Tibial nerve (tissue), 4 donors: Measurements from ENCODE around the gene FAT1. TPM values are rescaled to one million over a fixed set of nuclear protein-coding genes. Genes with fewer than 3 reads are reported as not detected.

Experiments used
- DNase-seq, 2 donors: peaks; one replicate each; pipeline ENCODE4 v3.0.0-alpha.2; 2019; ENCODE audit warnings: low spot score in 2 of 2
- H3K27ac ChIP-seq, 4 donors: fragments of 200-600 bp; sonication (generic) in 3 of 4; one replicate each; pipeline ENCODE4 v1.5.1; 2017 to 2019; ENCODE audit warnings: mild to moderate bottlenecking in 1 of 4
- H3K27me3 ChIP-seq, 2 donors: fragments of 200-600 bp; sonication (generic) in 1 of 2; one replicate each; pipeline versions ENCODE4 v1.5.1 to v1.6.0; 2017 to 2019
- H3K36me3 ChIP-seq, 3 donors: fragments of 200-600 bp; sonication (generic); one replicate each; pipeline ENCODE4 v1.5.1; 2018 to 2019
- H3K4me1 ChIP-seq, 4 donors: fragments of 200-600 bp; sonication (generic) in 3 of 4; one replicate each; pipeline ENCODE4 v1.5.1; 2017 to 2019
- H3K4me3 ChIP-seq, 4 donors: fragments of 200-600 bp; sonication (generic) in 3 of 4; one replicate each; pipeline ENCODE4 v1.5.1; 2017 to 2019; ENCODE audit warnings: mild to moderate bottlenecking in 1 of 4, moderate library complexity in 1 of 4
- H3K9me3 ChIP-seq, 4 donors: fragments of 200-600 bp; sonication (generic) in 3 of 4; one replicate each; pipeline ENCODE4 v1.5.1; 2017 to 2019
- EP300 ChIP-seq, 2 donors: sonication (generic); formaldehyde crosslinking; IDR thresholded peaks; one replicate each; pipeline ENCODE4 v1.6.1; 2017; ENCODE audit warnings: antibody characterized with exemption in 2 of 2, mild to moderate bottlenecking in 1 of 2
- POLR2A ChIP-seq, 2 donors: fragments of 450-650 bp; IDR thresholded peaks; one replicate each; pipeline ENCODE4 v1.6.1; 2017; ENCODE audit warnings: antibody characterized with exemption in 2 of 2, mild to moderate bottlenecking in 2 of 2, moderate library complexity in 2 of 2
- WGBS, 2 donors: methylation state at CpG; one replicate each; pipeline ENCODE4 v1.1.5; 2018; 5-methylcytosine and 5-hydroxymethylcytosine counted together
- total RNA-seq, 4 donors: library from RNA; depleted of rRNA; stranded (reverse); fragments of >200 nt; gene quantifications; one replicate each; pipeline ENCODE4 v1.1.0, GENCODE V29; 2016
- TF ChIP-seq, protein P1 (sequence below), 5 experiments: fragments of 200-600 bp in 3 of 5; fragments of 450-650 bp in 2 of 5; sonication (generic) in 3 of 5; IDR thresholded peaks; one replicate each; pipeline ENCODE4 v1.5.1; 2016 to 2019; ENCODE audit warnings: antibody characterized with exemption in 5 of 5, mild to moderate bottlenecking in 3 of 5, moderate library complexity in 2 of 5

Gene FAT1
- total RNA-seq, 4 donors from 2014 or later: 85.2 to 119 (median 91.6) TPM

DNA sequence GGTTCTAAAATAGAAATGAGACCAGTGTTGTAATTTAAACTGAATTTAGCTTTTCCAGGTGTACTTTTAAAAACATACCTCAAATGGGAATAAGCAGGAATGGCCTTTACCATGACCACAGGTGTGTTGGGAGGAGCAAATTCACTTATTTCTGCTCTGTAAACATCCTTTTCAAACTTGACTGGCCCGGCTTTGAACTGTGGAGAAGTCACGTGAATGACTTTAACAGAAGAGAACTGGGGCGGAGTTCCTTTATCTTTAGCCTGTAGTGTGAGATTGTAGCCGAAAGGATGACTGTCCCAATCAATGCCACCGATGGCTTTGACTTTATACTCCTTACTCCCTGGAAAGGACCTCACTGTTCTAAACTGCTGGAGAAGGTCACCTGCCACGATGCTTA is 15.1 kb downstream of the FAT1 start:
- 85 to 93% methylated on average over 6 of the region's 6 CpGs for WGBS, 2 donors
- Histone ChIP-seq H3K36me3 (peaks cover 0 to 32% (median 0%) of the 10 kb centered on the region in 3 donors), H3K9me3 (no peaks in the 10 kb centered on the region), H3K27ac (no peak overlapping the region), H3K4me1 (peaks cover 0 to 39% (median 2%) of the 10 kb centered on the region in 4 donors), H3K4me3 (no peak overlapping the region), H3K27me3 (no peaks in the 10 kb centered on the region)
- DNase-seq: no peak
- TF ChIP-seq EP300 (IDR thresholded peaks at IDR 0.05) (no peak), POLR2A (IDR thresholded peaks at IDR 0.05) (no peak)
- TF ChIP-seq, protein P1, sequence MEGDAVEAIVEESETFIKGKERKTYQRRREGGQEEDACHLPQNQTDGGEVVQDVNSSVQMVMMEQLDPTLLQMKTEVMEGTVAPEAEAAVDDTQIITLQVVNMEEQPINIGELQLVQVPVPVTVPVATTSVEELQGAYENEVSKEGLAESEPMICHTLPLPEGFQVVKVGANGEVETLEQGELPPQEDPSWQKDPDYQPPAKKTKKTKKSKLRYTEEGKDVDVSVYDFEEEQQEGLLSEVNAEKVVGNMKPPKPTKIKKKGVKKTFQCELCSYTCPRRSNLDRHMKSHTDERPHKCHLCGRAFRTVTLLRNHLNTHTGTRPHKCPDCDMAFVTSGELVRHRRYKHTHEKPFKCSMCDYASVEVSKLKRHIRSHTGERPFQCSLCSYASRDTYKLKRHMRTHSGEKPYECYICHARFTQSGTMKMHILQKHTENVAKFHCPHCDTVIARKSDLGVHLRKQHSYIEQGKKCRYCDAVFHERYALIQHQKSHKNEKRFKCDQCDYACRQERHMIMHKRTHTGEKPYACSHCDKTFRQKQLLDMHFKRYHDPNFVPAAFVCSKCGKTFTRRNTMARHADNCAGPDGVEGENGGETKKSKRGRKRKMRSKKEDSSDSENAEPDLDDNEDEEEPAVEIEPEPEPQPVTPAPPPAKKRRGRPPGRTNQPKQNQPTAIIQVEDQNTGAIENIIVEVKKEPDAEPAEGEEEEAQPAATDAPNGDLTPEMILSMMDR (IDR thresholded peaks at IDR 0.05): no peak

DNA sequence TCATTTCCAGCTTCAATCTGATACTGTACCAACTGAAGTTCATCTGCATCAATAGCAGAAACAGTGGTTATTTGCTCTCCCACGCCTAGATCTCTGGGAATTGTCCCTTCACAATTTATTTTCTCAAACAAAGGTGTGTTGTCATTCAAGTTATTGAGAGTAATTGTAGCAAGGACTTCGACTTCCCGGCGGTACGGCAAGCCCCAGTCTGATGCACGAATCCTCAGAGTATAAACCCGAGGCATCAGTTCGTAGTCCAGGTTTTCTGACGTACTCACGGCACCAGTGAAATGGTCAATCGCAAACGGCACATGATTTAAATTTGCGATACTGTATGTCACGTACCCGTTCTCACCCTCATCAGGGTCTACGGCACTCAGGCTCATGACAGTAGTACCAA is 15.7 kb downstream of the FAT1 start:
- DNase-seq: no peak
- Histone ChIP-seq H3K27ac (no peak overlapping the region), H3K36me3 (peaks cover 0 to 32% (median 0%) of the 10 kb centered on the region in 3 donors), H3K27me3 (no peaks in the 10 kb centered on the region), H3K9me3 (no peaks in the 10 kb centered on the region), H3K4me3 (no peak overlapping the region), H3K4me1 (peaks cover 0 to 45% (median 3%) of the 10 kb centered on the region in 4 donors)
- 90 to 91% methylated on average over 16 of the region's 16 CpGs for WGBS, 2 donors
- TF ChIP-seq POLR2A (IDR thresholded peaks at IDR 0.05) (no peak), EP300 (IDR thresholded peaks at IDR 0.05) (no peak)
- TF ChIP-seq, protein P1 (IDR thresholded peaks at IDR 0.05): no peak

DNA sequence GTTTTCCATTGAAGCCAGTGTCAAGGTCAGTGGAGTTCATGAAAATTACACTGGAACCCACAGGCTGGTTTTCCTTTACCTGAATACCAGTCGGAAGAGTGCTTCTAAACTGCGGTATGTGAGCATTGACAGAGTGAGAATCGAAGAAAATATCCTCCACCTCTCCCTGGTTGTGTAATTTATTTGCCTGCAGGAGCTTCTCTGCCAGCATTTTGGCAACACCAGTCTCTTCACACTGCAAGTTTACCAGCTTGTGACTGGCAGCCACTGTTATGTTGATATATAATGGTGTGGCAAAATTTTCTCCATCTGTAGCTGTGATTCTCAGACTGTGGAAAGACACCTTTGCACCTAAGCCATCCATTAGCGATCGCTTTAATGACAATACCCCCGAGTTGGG is 16.1 kb downstream of the FAT1 start:
- TF ChIP-seq, protein P1 (IDR thresholded peaks at IDR 0.05): no peak
- no peak for TF ChIP-seq POLR2A (IDR thresholded peaks at IDR 0.05)
- TF ChIP-seq EP300 (IDR thresholded peaks at IDR 0.05): no peak
- 96 to 97% methylated on average over 6 of the region's 6 CpGs for WGBS, 2 donors

DNA sequence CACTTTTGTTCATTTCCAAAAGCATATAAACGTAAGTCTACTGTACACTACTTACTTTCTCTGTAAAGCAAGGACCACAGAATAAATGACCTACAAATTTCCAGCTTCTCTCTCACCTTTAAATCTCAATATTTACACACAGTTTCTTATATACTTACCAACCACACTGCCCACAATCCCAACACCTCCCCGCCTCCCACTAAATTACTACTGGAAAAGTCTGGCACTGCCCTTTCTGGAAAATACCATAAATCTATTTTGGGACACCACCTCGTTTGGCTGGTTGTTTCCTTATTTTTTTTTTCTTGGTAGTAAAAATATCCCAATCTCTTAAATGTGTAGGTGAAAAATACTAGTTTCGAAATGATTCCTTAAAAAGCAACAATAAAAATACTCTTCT is 19.6 kb downstream of the FAT1 start:
- Histone ChIP-seq H3K4me3 (no peak overlapping the region), H3K27ac (peak overlapping the region in 2 of 4 donors; percentile 94), H3K36me3 (peaks cover 0 to 29% (median 0%) of the 10 kb centered on the region in 3 donors), H3K4me1 (peaks cover 0 to 62% (median 19%) of the 10 kb centered on the region in 4 donors), H3K27me3 (no peaks in the 10 kb centered on the region), H3K9me3 (no peaks in the 10 kb centered on the region)
- TF ChIP-seq EP300 (IDR thresholded peaks at IDR 0.05): no peak
- no peak for TF ChIP-seq POLR2A (IDR thresholded peaks at IDR 0.05)
- TF ChIP-seq, protein P1 (IDR thresholded peaks at IDR 0.05): no peak
- 42 to 44% methylated on average over 4 of the region's 4 CpGs for WGBS, 2 donors
- DNase-seq: no peak

More for the DNA sequence above, 16.1 kb downstream of the FAT1 start:
- DNase-seq: no peak
- H3K4me1 ChIP-seq: peaks cover 0 to 49% (median 5%) of the 10 kb centered on the region in 4 donors
- H3K36me3 ChIP-seq: peaks cover 0 to 32% (median 0%) of the 10 kb centered on the region in 3 donors
- H3K27me3 ChIP-seq: no peaks in the 10 kb centered on the region
- no peaks in the 10 kb centered on the region for H3K9me3 ChIP-seq
- no peak overlapping the region for H3K4me3 ChIP-seq
- no peak overlapping the region for H3K27ac ChIP-seq

DNA sequence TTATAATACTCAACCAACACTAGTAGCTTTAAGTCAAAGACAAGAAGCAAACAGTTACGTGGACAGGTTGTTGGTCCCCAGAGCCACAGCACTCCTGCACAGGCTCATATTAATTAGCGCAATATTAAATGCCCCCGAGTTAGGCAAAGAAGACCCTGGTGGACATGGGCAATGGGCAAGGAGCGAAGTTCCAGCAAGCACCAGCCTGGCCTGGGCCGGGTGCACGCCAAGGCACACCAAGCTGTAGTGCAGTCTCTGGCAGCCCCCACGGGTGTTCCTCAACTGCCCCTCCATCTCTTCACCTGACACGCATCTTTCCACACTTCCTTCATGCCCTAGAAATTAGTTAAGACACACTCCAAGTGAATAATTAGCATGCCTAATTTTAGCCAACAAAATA is 20.1 kb downstream of the FAT1 start:
- no peak for TF ChIP-seq EP300 (IDR thresholded peaks at IDR 0.05)
- TF ChIP-seq POLR2A (IDR thresholded peaks at IDR 0.05): no peak
- TF ChIP-seq, protein P1 (IDR thresholded peaks at IDR 0.05): no peak
- DNase-seq: no peak
- WGBS, 2 donors: 89 to 90% methylated on average over 8 of the region's 8 CpGs
- H3K4me3 ChIP-seq: no peak overlapping the region
- H3K36me3 ChIP-seq: peaks cover 0 to 25% (median 0%) of the 10 kb centered on the region in 3 donors
- peaks cover 0 to 1% (median 0%) of the 10 kb centered on the region in 4 donors for H3K9me3 ChIP-seq
- H3K27ac ChIP-seq: peak overlapping the region in 2 of 4 donors; percentile 94
- H3K4me1 ChIP-seq: peaks cover 0 to 62% (median 19%) of the 10 kb centered on the region in 4 donors
- no peaks in the 10 kb centered on the region for H3K27me3 ChIP-seq
